GM12872 (cell line): ENCODE results near the gene NLRP4.

ENCODE experiments used
- CTCF ChIP-seq: IDR thresholded peaks from 3 replicates; pipeline ENCODE4 v1.5.1; 2011; ENCODE audit warnings: low read depth, mild to moderate bottlenecking, low read length, moderate library complexity; ENCODE audit not compliant: insufficient read depth

Gene NLRP4

GRCh38 chr19:55813906-55814305, 22.4 kb upstream of the NLRP4 start:
- TF ChIP-seq CTCF: no peak

GRCh38 chr19:55820037-55820436, 16.3 kb upstream of the NLRP4 start:
- no peak for TF ChIP-seq CTCF

GRCh38 chr19:55830656-55831055, 5.7 kb upstream of the NLRP4 start:
- no peak for TF ChIP-seq CTCF

DNA sequence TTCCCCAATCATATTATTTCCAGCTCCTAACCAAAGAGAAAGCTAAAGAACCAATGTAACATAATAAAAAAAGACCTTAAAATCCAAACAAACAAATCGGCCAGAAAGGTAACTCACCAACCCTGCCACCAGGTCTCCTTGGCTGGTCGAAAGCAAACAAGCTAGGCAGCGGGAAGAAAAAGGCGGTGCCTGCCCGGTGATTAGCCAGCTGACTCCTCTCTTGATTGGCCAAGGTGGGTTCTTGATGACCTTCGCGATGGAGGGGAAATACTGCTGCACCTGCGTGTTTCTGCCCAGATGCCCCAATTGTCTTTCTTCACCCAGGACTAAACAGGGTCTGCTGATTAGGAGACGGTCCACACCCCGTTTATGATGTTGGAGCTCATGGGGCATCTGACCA, 4.5 kb upstream of the NLRP4 start, which contains the start of gene NLRP11:
Gene NLRP11 (minus strand): TSS at position 154 of the 400 bp plus-strand sequence. CDS start 13,825 bp downstream, outside the sequence.
- TF ChIP-seq CTCF: no peak

- no peak for TF ChIP-seq CTCF
Measured at GRCh38 chr19:55832676-55833075, 3.7 kb upstream of the NLRP4 start.

DNA sequence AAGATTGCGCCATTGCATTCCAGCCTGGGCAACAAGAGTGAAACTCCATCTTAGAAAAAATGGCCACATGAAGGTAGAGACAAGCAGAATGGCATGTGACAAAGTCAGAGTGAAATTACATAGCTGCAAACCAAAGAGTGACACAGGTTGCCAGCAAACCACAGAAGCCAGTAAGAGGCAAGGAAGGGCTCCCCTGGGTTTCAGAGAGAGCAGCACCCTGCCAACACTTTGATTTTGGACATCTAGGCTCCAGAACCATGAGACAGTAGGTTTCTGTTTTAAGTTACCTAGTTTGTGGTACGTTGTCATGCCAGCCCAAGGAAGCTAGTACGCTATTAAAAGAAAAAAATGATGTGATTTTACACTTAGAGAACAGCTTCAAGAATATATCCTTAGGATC, 1.9 kb downstream of the NLRP4 start:
- no peak for TF ChIP-seq CTCF

- TF ChIP-seq CTCF: no peak
Measured at GRCh38 chr19:55838906-55839305, 2.6 kb downstream of the NLRP4 start.

- no peak for TF ChIP-seq CTCF
Measured at GRCh38 chr19:55855160-55855559, 18.8 kb downstream of the NLRP4 start.
